GM12891 (cell line): ENCODE data around the gene OIT3. TPM values are rescaled to one million over a fixed set of nuclear protein-coding genes. Genes with fewer than 3 reads are reported as not detected.

Experiments used
- DNase-seq: peaks from one replicate; pipeline ENCODE4 v3.0.0; 2011; ENCODE audit warnings: low spot score; ENCODE audit not compliant: insufficient read length
- FAIRE-seq: peaks from 2 replicates; lab custom pipeline; 2011; peaks lifted over from hg19 to GRCh38; lab: Jason Lieb, UNC
- PAX5 ChIP-seq: IDR thresholded peaks from 2 replicates; pipeline ENCODE4 v1.6.1; 2011; ENCODE audit warnings: low read length, moderate library complexity, mild to moderate bottlenecking; ENCODE audit not compliant: insufficient read depth, severe bottlenecking
- POLR2A ChIP-seq: IDR thresholded peaks from 2 replicates; pipeline ENCODE4 v1.6.1; 2011; ENCODE audit warnings: low read depth, low read length, control low read depth
- POLR2AphosphoS5 ChIP-seq: IDR thresholded peaks from 2 replicates; pipeline ENCODE4 v1.6.1; 2011; ENCODE audit warnings: low read depth, low read length, control low read depth
- POU2F2 ChIP-seq: IDR thresholded peaks from 2 replicates; pipeline ENCODE4 v1.6.1; 2011; ENCODE audit warnings: low read depth, mild to moderate bottlenecking, control low read depth, low read length, moderate library complexity
- SPI1 ChIP-seq: IDR thresholded peaks from 2 replicates; pipeline ENCODE4 v1.6.1; 2011; ENCODE audit warnings: low read depth, low read length, control low read depth
- TAF1 ChIP-seq: IDR thresholded peaks from 2 replicates; pipeline ENCODE4 v1.6.1; 2011; ENCODE audit warnings: low read depth, low read length, control low read depth
- polyA plus RNA-seq: library from polyadenylated mRNA; unstranded; fragments of >200 nt; gene quantifications from one replicate; pipeline ENCODE4 v1.2.1, GENCODE V29; 2012; ENCODE audit warnings: low read depth, missing spikeins, inconsistent platforms; ENCODE audit not compliant: missing spikeins

OIT3 gene
- polyA plus RNA-seq: not detected

DNA sequence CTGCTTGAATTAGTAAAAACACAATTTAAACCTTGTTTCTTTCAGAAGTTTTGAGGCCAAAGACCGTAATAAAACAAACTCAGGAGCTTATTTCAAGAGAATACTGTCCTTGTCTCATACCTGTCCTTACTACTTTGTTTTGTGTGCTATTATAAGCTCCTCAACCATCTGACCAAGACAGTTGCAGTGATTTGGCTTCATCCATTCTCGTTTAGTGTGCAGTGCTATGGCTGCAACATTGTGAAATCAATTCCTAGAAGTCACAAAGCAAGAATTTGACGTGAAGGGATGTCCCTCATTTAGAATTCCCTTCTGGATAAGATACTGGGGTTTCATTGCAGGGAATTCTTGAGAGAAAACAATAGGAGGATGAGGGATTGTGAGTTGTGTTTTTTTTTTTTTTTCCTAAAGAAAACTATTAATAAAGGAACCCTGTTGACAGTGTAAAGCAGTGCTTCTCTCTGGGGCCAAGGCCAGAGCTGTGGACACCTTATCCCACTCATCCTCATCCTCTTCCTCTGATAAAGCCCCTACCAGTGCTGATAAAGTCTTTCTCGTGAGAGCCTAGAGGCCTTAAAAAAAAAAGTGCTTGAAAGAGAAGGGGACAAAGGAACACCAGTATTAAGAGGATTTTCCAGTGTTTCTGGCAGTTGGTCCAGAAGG is at the start of gene OIT3:
Gene OIT3 (plus strand): TSS at position 604 of the 663 bp plus-strand sequence. CDS start 60 bp downstream, outside the sequence.
- FAIRE-seq (no peak), DNase-seq (no peak)
- TF ChIP-seq SPI1: no peak
- TF ChIP-seq PAX5: no peak
- no peak for TF ChIP-seq POLR2AphosphoS5
- no peak for TF ChIP-seq TAF1
- TF ChIP-seq POU2F2: no peak
- no peak for TF ChIP-seq POLR2A

DNA sequence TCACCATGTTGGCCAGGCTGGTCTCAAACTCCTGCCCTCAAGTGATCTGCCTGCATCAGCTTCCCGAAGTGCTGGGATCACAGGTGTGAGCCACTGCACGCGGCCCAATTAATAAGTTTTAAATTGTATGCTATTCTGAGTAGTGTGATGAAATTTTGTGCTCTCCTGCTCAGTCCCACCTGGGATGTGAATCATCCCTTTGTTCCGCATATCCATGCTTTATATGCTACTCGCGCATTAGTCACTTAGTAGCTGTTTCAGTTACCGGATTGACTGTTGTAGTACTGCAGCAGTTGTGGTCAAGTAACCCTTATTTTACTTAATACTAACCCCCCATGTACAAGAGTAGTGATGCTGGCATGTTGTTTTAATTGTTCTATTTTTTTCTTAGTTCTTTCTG is 47.3 kb upstream of the OIT3 start:
- TF ChIP-seq TAF1 (no peak), POU2F2 (no peak), SPI1 (no peak), PAX5 (no peak), POLR2AphosphoS5 (no peak), POLR2A (no peak)
- FAIRE-seq (no peak), DNase-seq (no peak)

DNA sequence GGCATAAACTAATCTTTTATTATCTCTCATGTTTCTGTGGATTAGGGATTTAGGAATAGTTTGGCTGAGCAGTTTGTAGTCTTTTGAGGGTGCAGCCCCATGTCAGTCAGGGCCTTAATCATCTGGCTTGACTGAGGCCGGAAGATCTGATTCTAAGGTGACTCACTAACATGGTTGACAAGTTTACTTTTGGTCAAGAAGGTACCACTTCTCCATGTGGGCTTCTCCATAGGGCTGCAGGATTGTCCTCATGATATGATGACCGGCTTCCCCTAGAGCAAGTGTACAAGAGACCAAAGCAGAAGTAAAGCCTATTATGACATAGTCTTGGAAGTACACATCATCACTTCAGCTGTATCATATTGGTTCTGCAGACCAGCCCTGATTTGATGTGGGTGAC is 45.9 kb upstream of the OIT3 start:
- DNase-seq: no peak

DNA sequence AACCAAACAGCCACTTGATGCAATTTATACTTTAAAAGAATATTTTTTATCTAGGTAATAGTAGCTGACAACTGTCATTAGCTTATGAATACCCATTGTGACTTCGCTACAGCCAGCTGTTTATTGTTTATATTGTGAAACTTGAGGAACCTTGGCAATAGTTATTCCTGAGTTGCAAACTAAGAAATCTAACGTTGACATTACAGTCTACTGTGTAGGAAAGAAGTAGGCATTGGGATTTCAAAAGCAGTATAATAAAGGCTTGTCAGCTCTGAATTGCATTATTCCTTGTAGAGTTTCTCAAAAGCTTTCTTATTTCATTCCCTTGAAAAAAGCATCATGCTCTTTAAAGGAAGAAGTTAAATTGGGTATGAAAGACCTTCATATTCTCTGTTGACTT is 42.7 kb upstream of the OIT3 start:
- TF ChIP-seq PAX5 (no peak), TAF1 (no peak), SPI1 (no peak), POU2F2 (no peak), POLR2A (no peak), POLR2AphosphoS5 (no peak)
- DNase-seq (no peak), FAIRE-seq (no peak)

More for the DNA sequence above, 45.9 kb upstream of the OIT3 start:
- no peak for TF ChIP-seq SPI1
- TF ChIP-seq POLR2A: no peak
- no peak for TF ChIP-seq POU2F2
- TF ChIP-seq TAF1: no peak
- no peak for TF ChIP-seq PAX5
- TF ChIP-seq POLR2AphosphoS5: no peak
- no peak for FAIRE-seq

DNA sequence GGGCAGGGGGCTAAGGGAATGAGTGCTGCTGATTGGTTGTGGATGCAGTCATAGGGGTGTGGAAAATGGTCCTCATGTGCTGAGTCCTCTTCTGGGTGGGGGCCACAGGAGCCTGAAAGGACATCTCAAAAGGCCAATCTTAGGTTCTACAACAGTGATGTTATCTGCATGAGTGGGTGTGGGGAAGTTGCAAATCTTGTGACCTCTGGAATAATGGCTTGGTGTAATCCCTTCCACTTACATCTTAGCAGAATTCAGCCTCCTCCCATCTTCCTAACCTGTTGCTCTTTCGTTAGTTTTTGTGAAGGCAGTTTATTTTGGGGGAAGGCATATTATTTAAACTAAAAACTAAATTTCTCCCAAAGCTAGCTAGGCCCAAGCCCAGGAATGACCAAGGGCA is 42.0 kb upstream of the OIT3 start:
- TF ChIP-seq POLR2A (no peak), POLR2AphosphoS5 (no peak), SPI1 (no peak), PAX5 (no peak), POU2F2 (no peak), TAF1 (no peak)
- FAIRE-seq: no peak

DNA sequence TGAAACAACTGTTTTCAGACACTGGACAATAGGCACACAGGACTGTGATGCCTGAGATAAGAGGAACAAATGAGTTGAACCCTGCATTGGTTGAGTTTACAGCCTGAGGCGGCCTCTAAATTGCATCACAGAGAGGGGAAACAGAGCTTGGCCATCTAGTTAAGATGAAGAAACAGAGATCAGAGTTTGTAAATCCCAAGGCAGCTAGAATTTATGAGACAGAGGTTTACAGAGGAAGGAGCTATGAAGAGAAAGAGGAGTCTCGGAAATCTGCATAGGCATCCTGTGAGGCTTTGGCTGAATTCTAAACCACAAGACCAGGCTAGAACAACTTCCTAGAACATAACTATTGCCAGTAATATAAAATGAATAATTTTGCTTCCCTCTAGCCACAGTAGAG is 41.0 kb upstream of the OIT3 start:
- FAIRE-seq (no peak), DNase-seq (no peak)
- TF ChIP-seq SPI1: no peak
- no peak for TF ChIP-seq POLR2A
- TF ChIP-seq POU2F2: no peak
- TF ChIP-seq POLR2AphosphoS5: no peak
- TF ChIP-seq TAF1: no peak
- no peak for TF ChIP-seq PAX5

More for the DNA sequence above, 42.0 kb upstream of the OIT3 start:
- no peak for DNase-seq

DNA sequence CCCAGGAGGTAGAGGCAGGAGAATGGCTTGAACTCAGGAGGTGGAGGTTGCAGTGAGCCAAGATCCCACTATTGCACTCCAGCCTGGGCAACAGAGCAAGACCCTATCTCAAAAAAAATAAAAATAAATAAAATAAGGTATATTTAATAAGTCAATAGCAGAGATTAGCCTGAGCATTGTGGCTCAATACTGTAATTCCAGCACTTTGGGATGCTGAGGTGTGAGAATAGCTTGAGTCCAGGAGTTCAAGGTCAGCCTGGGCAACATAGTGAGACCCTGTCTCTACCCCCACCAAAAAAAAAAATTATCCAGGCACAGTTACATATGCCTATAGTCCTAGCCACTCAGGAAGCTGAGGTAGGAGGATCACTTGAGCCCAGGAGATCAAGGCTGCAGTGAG is 38.4 kb upstream of the OIT3 start:
- no peak for FAIRE-seq
- no peak for DNase-seq
- TF ChIP-seq TAF1 (no peak), PAX5 (no peak), POU2F2 (no peak), POLR2AphosphoS5 (no peak), SPI1 (no peak), POLR2A (no peak)

DNA sequence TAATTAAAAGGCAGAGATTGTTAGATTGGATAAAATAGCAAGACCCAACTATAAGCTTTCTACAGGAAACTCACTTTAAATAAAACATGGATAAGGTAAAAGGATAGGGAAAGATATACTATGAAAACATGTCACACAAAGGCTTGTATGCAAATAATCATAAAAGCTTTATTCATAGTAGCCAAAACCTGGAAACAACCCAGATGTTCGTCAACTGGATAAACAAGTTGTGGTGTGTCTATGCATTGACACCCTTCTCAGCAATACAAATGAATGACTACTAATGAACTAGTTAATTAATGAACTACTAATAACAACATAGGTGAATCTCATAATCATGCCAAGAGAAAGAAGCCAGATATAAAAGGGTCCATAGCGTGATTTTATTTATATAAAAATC is 37.7 kb upstream of the OIT3 start:
- no peak for TF ChIP-seq POLR2A
- TF ChIP-seq PAX5: no peak
- no peak for TF ChIP-seq SPI1
- no peak for TF ChIP-seq POLR2AphosphoS5
- TF ChIP-seq TAF1: no peak
- TF ChIP-seq POU2F2: no peak
- FAIRE-seq (no peak), DNase-seq (no peak)

DNA sequence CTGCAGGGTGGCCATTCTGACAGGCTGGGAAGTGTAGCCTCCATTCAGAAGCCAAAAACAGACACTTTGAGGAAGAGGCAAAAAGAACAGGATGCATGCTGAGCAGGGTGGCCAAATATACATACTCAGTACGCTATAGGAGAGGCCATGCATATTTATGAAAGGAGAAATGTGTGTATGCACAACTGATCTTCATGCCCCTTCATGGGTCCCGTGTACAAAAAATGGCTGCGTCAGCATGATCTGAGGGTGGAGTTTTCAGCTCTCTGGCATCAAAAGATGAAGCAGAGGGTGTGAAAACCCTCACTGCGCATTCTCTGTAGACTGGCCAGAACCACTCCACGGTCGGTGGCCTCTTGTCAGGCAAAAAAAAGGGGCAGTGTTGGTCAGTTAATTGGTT is 35.5 kb upstream of the OIT3 start:
- DNase-seq: no peak
- FAIRE-seq: no peak
- TF ChIP-seq POU2F2 (no peak), TAF1 (no peak), PAX5 (no peak), SPI1 (no peak), POLR2AphosphoS5 (no peak), POLR2A (no peak)

DNA sequence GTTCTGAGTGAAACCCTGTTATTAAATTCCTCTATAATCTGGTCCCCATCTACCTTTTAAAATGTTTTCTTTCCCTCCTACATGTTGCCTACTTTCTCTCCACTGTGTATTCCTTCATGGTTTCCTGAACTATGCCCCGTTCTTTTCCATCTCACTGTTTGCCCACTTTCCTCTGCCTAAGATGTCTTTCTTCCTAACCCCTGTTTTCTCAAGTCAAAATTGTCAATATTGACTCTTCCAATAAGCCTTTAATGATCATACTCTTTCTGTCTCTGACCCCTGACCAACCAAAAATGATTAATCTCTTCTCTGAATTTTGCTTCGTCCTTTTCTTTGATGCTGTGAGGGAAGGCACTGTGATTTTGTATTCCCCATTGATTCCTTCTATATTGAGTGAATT is 30.6 kb upstream of the OIT3 start:
- FAIRE-seq (no peak), DNase-seq (no peak)
- TF ChIP-seq TAF1 (no peak), SPI1 (no peak)
